ENCODE data around the gene SKAP1. TPM values are rescaled to one million over a fixed set of nuclear protein-coding genes. Genes with fewer than 3 reads are reported as not detected.

The SKAP1 gene
- total and polyA plus RNA-seq, 2 of the 13 experiments (the other 11 are each of a cell fraction or from before 2014, with no cell fraction given) = 0.21 TPM; not detected in 1

DNA sequence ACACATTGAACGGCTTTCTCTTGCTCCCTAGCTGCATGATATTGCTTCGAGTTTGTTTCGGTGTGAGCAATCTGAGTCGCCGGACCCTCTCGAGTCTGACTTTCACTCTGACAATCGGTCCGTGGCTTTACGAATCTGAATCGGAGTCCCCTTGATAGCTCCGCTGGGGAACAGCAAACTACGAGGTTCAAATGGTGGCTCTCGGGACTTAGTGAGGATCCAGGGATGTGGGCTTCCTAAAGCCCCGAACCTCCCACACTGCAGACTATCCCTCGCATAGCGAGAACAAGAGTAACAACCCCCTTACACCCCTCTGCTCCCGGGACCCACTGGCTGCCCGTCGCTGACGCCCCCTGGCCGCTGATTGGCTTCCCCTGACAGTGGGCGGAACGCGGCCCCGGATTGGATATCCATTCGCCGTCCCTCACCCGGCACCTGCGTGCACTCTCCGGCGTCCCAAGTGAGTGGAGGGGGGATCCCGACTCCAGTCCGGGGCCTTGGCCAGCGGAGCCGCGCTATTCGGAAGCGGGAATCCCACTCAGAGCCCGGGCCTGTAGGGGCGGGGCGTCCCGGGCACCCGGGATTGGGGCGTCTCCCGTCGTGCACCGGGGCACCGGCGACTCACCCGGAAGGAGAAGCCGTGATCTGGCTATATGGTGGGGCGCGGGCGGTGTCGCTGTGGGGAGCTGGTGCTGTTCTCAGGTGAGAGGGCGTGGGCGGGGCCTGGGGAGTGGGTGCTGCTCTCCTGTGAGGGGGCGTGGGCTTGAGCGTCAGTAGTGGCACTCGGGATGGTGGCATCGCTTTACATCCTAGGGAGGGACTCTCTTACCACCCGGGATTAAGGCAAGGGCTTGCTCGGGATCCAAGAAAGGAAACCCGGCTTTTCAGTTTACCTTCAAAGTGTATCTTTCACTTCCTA lies 322.6 kb downstream of the SKAP1 start, which contains the start of gene SNX11 (continued):
- TF ChIP-seq, protein P1, sequence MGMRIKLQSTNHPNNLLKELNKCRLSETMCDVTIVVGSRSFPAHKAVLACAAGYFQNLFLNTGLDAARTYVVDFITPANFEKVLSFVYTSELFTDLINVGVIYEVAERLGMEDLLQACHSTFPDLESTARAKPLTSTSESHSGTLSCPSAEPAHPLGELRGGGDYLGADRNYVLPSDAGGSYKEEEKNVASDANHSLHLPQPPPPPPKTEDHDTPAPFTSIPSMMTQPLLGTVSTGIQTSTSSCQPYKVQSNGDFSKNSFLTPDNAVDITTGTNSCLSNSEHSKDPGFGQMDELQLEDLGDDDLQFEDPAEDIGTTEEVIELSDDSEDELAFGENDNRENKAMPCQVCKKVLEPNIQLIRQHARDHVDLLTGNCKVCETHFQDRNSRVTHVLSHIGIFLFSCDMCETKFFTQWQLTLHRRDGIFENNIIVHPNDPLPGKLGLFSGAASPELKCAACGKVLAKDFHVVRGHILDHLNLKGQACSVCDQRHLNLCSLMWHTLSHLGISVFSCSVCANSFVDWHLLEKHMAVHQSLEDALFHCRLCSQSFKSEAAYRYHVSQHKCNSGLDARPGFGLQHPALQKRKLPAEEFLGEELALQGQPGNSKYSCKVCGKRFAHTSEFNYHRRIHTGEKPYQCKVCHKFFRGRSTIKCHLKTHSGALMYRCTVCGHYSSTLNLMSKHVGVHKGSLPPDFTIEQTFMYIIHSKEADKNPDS (CRISPR knock-in tag; IDR thresholded peaks at IDR 0.05) = no peak
- TF ChIP-seq ZBTB42 (CRISPR knock-in tag; IDR thresholded peaks at IDR 0.05) = 0 out of 2 replicates have a peak, but pooled peaks have one; percentile 54
- TF ChIP-seq ZSCAN31 (CRISPR knock-in tag; IDR thresholded peaks at IDR 0.05; ENCODE audit: low read depth) = peak; percentile 98; the same call in 1 of the 2 replicates
- no peak for TF ChIP-seq HOXA7 (CRISPR knock-in tag; IDR thresholded peaks at IDR 0.05)
- TF ChIP-seq, protein P2, sequence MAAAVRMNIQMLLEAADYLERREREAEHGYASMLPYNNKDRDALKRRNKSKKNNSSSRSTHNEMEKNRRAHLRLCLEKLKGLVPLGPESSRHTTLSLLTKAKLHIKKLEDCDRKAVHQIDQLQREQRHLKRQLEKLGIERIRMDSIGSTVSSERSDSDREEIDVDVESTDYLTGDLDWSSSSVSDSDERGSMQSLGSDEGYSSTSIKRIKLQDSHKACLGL (CRISPR knock-in tag; IDR thresholded peaks at IDR 0.05) = peak; percentile 92
- TF ChIP-seq ATF7-NPFF (CRISPR knock-in tag; IDR thresholded peaks at IDR 0.05; ENCODE audit: low read depth) = peak; percentile 84
- TF ChIP-seq NFIC (IDR thresholded peaks at IDR 0.05; ENCODE audit: low read length) = no peak
- peak; percentile 33; the same call in 1 of the 2 replicates for TF ChIP-seq ZNF280D (CRISPR knock-in tag; IDR thresholded peaks at IDR 0.05)
- no peak for TF ChIP-seq ZNF577 (CRISPR knock-in tag; IDR thresholded peaks at IDR 0.05; ENCODE audit: borderline replicate concordance, low read depth)
- TF ChIP-seq ERF (CRISPR knock-in tag; IDR thresholded peaks at IDR 0.05) = peak; percentile 20; the same call in 1 of the 2 replicates
- no peak for TF ChIP-seq ZSCAN30 (CRISPR knock-in tag; IDR thresholded peaks at IDR 0.05)
- TF ChIP-seq ZNF75D (CRISPR knock-in tag; IDR thresholded peaks at IDR 0.05; ENCODE audit: borderline replicate concordance) = no peak
- TF ChIP-seq, protein P3, sequence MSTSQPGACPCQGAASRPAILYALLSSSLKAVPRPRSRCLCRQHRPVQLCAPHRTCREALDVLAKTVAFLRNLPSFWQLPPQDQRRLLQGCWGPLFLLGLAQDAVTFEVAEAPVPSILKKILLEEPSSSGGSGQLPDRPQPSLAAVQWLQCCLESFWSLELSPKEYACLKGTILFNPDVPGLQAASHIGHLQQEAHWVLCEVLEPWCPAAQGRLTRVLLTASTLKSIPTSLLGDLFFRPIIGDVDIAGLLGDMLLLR (CRISPR knock-in tag; IDR thresholded peaks at IDR 0.05) = peak; percentile 85; the same call in 1 of the 2 replicates
- peak; percentile 79 for TF ChIP-seq HNRNPK (IDR thresholded peaks at IDR 0.05; ENCODE audit: low read depth, low read length, poor library complexity, severe bottlenecking)
- TF ChIP-seq, protein P4, sequence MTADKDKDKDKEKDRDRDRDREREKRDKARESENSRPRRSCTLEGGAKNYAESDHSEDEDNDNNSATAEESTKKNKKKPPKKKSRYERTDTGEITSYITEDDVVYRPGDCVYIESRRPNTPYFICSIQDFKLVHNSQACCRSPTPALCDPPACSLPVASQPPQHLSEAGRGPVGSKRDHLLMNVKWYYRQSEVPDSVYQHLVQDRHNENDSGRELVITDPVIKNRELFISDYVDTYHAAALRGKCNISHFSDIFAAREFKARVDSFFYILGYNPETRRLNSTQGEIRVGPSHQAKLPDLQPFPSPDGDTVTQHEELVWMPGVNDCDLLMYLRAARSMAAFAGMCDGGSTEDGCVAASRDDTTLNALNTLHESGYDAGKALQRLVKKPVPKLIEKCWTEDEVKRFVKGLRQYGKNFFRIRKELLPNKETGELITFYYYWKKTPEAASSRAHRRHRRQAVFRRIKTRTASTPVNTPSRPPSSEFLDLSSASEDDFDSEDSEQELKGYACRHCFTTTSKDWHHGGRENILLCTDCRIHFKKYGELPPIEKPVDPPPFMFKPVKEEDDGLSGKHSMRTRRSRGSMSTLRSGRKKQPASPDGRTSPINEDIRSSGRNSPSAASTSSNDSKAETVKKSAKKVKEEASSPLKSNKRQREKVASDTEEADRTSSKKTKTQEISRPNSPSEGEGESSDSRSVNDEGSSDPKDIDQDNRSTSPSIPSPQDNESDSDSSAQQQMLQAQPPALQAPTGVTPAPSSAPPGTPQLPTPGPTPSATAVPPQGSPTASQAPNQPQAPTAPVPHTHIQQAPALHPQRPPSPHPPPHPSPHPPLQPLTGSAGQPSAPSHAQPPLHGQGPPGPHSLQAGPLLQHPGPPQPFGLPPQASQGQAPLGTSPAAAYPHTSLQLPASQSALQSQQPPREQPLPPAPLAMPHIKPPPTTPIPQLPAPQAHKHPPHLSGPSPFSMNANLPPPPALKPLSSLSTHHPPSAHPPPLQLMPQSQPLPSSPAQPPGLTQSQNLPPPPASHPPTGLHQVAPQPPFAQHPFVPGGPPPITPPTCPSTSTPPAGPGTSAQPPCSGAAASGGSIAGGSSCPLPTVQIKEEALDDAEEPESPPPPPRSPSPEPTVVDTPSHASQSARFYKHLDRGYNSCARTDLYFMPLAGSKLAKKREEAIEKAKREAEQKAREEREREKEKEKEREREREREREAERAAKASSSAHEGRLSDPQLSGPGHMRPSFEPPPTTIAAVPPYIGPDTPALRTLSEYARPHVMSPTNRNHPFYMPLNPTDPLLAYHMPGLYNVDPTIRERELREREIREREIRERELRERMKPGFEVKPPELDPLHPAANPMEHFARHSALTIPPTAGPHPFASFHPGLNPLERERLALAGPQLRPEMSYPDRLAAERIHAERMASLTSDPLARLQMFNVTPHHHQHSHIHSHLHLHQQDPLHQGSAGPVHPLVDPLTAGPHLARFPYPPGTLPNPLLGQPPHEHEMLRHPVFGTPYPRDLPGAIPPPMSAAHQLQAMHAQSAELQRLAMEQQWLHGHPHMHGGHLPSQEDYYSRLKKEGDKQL (CRISPR knock-in tag; IDR thresholded peaks at IDR 0.05; ENCODE audit: low read depth) = no peak; the same call in none of the 2 replicates
- TF ChIP-seq GTF2F1 (IDR thresholded peaks at IDR 0.05; ENCODE audit: low read length) = no peak

All from HepG2 (cell line).